IPS-20b (cell line): ENCODE measurements around the gene NOL9.

Source experiments
- H3K27ac ChIP-seq: one replicate; pipeline ENCODE4 v1.5.1; 2013; ENCODE audit warnings: low read length
- H3K27me3 ChIP-seq: 2 replicates; pipeline ENCODE4 v1.6.1; 2013; ENCODE audit warnings: mild to moderate bottlenecking, low read length, inconsistent platforms; ENCODE audit not compliant: insufficient read depth
- H3K36me3 ChIP-seq: 2 replicates; pipeline ENCODE4 v1.6.1; 2013; ENCODE audit warnings: low read depth, mild to moderate bottlenecking, inconsistent platforms, low read length, moderate library complexity; ENCODE audit not compliant: insufficient read depth
- H3K4me1 ChIP-seq: 2 replicates; pipeline ENCODE4 v1.6.1; 2013; ENCODE audit warnings: mild to moderate bottlenecking, control low read depth, inconsistent platforms, low read length, moderate library complexity; ENCODE audit not compliant: insufficient read depth
- H3K4me3 ChIP-seq: 2 replicates; pipeline ENCODE4 v1.5.1; 2013; ENCODE audit warnings: mild to moderate bottlenecking, low read length, inconsistent platforms
- H3K9ac ChIP-seq: 2 replicates; pipeline ENCODE4 v1.6.1; 2013; ENCODE audit warnings: low read depth, mild to moderate bottlenecking, inconsistent platforms, low read length, moderate library complexity
- H3K9me3 ChIP-seq: 2 replicates; pipeline ENCODE4 v1.6.1; 2013; ENCODE audit warnings: mild to moderate bottlenecking, low read depth, low read length, inconsistent platforms; ENCODE audit not compliant: insufficient read depth

The NOL9 gene

DNA sequence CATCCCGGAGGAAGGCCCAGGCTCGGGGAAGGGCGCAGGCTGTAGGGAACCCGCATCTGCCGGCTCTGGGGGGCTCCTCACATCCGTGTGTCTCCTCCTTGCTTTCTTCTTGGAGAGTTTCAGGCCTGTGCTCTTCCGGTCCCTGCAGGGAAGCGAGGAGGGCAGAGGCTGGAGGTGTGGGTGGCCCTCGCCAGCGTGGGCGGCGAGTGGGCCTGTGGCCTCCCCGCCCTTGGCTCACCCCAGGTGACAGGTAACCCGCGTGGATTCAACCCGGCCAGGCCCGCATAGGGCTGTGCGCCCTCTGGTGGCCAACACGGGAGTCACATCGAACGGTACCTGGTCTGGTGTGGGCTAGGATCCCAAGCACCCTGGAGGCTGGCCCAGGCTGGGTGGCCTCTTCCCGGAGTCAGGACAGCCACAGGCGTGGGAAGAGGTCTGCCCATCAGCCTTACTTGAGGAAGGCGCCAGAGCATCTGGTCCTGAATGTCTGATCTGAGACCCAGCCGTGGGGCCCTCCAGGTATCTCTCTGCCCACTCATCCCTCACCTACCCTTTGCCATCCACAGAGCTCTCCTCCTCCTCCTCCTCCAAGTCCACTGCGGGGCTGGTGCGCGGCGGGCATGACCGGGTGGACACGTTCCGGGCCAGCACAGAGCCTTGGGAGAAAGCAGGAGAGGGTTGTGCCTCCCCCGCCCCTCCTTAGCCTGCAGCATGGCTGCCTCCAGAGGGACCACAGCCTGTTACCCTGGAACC is 78.8 kb downstream of the NOL9 start:
- no peak overlapping the region for H3K4me3 ChIP-seq
- no peaks in the 10 kb centered on the region for H3K27me3 ChIP-seq
- no peak overlapping the region for H3K9ac ChIP-seq
- no peaks in the 10 kb centered on the region for H3K9me3 ChIP-seq
- H3K4me1 ChIP-seq: peaks cover 2% of the 10 kb centered on the region; the same call in 1 of the 2 replicates
- H3K27ac ChIP-seq: no peak overlapping the region
- peaks cover 8% of the 10 kb centered on the region for H3K36me3 ChIP-seq

DNA sequence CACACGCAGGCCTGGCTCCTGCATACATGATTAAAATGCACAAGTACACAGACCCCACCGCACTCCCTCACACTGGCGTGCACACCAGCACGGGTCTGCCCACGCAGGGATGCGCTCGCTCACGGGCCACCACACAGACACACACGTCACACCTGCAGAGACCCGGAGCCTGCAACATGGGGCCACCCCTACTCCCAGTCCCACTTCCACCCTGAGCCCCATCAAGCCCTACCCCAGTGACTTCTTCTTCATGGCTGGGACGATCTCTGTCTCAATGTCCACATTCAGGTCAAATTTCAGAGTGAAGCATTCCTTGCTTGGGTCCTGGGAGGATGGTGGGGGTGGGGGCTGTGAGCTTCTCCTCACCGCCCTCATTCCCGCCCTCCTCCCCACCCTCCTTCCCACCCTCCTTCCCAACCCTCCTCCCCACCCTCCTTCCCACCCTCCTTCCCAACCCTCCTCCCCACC is 79.5 kb downstream of the NOL9 start:
- no peak overlapping the region for H3K9ac ChIP-seq
- H3K36me3 ChIP-seq: peaks cover 15% of the 10 kb centered on the region
- peaks cover 2% of the 10 kb centered on the region; the same call in 1 of the 2 replicates for H3K4me1 ChIP-seq
- no peak overlapping the region for H3K27ac ChIP-seq
- H3K4me3 ChIP-seq: no peak overlapping the region
- no peaks in the 10 kb centered on the region for H3K9me3 ChIP-seq
- no peaks in the 10 kb centered on the region for H3K27me3 ChIP-seq

DNA sequence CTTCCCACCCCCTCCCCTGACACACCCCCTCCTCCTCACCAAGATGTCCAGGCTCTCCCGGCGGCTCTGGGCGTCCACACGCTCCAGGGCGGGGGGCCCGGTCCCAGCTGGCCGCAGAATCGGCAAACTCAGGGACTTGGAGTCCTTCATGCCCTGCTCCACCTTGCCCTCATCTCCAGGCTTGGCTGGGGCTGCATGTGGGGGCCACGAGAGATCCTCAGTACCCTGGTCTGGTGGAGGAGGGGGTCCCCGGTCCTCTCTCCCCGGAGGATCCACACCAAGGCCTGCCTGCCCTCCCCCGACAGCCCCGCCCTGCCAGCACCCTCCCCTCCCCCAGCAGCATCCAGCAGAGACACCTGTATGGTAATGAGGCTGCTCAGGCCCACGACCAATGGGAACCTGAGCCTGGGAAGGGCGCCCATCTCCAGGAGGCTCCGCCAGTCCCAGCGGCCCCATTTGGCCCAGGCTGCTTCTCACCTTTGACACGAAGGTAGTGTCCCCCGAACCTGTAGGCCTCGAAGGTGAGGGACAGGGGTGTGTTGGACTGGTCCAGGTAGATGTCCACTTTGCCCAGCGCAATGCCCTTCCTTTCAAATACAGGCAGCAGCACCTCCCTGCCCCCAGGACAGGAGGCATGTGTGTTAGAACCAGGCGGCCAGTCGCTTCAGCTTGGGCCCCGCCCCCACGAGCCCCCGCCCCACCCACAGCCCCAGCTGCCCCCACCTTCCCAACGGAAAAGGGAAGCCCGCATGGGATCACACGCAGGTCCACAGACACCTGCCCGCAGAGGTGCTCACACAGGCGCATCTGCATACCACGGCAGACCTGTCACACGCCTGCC is 80.1 kb downstream of the NOL9 start:
- Histone ChIP-seq H3K4me3 (no peak overlapping the region), H3K27ac (no peak overlapping the region), H3K36me3 (peaks cover 20% of the 10 kb centered on the region), H3K9me3 (no peaks in the 10 kb centered on the region), H3K4me1 (peaks cover 2% of the 10 kb centered on the region; the same call in 1 of the 2 replicates), H3K9ac (no peak overlapping the region), H3K27me3 (no peaks in the 10 kb centered on the region)

- no peak overlapping the region for H3K27ac ChIP-seq
- H3K4me1 ChIP-seq: peaks cover 2% of the 10 kb centered on the region; the same call in 1 of the 2 replicates
- no peaks in the 10 kb centered on the region for H3K9me3 ChIP-seq
- H3K27me3 ChIP-seq: no peaks in the 10 kb centered on the region
- no peak overlapping the region for H3K9ac ChIP-seq
- H3K4me3 ChIP-seq: no peak overlapping the region
- H3K36me3 ChIP-seq: peaks cover 24% of the 10 kb centered on the region
These were observed 81.2 kb downstream of the NOL9 start for GRCh38 chr1:6473156-6473555.

DNA sequence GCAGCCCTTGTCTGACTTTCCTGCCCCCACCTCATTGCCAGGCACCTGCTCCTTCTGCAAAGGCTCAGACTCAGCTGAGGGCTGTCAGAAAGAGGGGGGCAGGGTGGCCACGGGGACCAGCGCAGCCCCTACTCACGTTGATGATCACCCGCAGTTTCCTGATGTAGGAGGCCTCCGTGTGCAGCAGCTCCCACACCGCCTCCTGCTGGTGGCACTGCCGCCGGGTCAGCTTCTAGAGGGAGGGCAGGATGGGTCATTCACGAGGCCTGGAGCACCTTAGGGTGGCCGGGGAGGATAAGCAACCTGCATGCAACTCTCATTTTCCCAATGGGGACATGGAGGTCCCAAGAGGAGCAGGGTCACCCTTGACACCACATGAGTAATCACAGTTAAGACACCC is 81.9 kb downstream of the NOL9 start:
- no peak overlapping the region for H3K4me3 ChIP-seq
- peaks cover 2% of the 10 kb centered on the region; the same call in 1 of the 2 replicates for H3K4me1 ChIP-seq
- H3K9me3 ChIP-seq: no peaks in the 10 kb centered on the region
- H3K9ac ChIP-seq: no peak overlapping the region
- H3K27me3 ChIP-seq: no peaks in the 10 kb centered on the region
- H3K36me3 ChIP-seq: peaks cover 24% of the 10 kb centered on the region
- no peak overlapping the region for H3K27ac ChIP-seq

DNA sequence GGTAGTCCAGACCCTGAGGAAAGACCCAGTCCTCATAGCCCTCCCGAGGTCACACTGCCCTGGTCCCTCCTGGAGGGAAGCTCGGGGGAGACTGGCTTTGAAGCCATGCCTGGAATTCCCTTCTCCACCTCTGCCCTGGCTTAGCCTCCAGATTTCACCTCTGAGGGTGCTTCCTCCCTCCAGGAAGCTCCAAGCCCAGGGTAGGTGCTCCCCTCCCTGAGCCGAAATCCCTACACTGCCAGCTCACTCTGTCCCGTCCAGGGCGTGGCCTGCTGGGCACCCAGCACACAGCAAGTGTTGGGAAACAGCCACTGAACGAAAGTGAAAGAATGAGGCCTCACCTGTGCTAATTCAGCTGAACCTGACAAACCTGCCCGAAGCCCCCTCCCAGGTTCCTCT is 82.3 kb downstream of the NOL9 start:
- Histone ChIP-seq H3K9ac (no peak overlapping the region), H3K9me3 (no peaks in the 10 kb centered on the region), H3K36me3 (peaks cover 24% of the 10 kb centered on the region), H3K27ac (no peak overlapping the region), H3K4me3 (no peak overlapping the region), H3K4me1 (peaks cover 2% of the 10 kb centered on the region; the same call in 1 of the 2 replicates), H3K27me3 (peaks cover 1% of the 10 kb centered on the region; the same call in 1 of the 2 replicates)
